Testis (tissue), 3 donors: Measurements from ENCODE around the gene HSPB2. TPM values are rescaled to one million over a fixed set of nuclear protein-coding genes. Genes with fewer than 3 reads are reported as not detected.
A peak's percentile ranks its signal among the peaks of the same experiment; 100 is the strongest.

Experiments
- DNase-seq: peaks from one replicate; pipeline ENCODE4 v3.0.0-alpha.2; 2019
- H3K27ac ChIP-seq, 2 donors: fragments of 200-600 bp; sonication (generic); one replicate each; pipeline ENCODE4 v1.5.1; 2019
- H3K27me3 ChIP-seq: fragments of 200-600 bp; sonication (generic); one replicate; pipeline ENCODE4 v1.5.1; 2019
- H3K36me3 ChIP-seq: fragments of 200-600 bp; sonication (generic); one replicate; pipeline ENCODE4 v1.5.1; 2017; ENCODE audit warnings: low read depth; ENCODE audit errors: missing control alignments
- H3K4me1 ChIP-seq: fragments of 200-600 bp; sonication (generic); one replicate; pipeline ENCODE4 v1.5.1; 2019
- H3K4me3 ChIP-seq, 2 donors: fragments of 200-600 bp; sonication (generic); one replicate each; pipeline ENCODE4 v1.5.1; 2017 to 2019
- H3K9me3 ChIP-seq: fragments of 200-600 bp; sonication (generic); one replicate; pipeline ENCODE4 v1.5.1; 2017
- CTCF ChIP-seq, 3 experiments: fragments of 450-650 bp in 2 of 3; fragments of 200-600 bp in 1 of 3; sonication (generic) in 1 of 3; IDR thresholded peaks; one replicate each; pipeline ENCODE4 v1.5.1; 2016 to 2019; ENCODE audit warnings: antibody characterized with exemption in 3 of 3, mild to moderate bottlenecking in 2 of 3, moderate library complexity in 1 of 3
- POLR2A ChIP-seq: fragments of 450-650 bp; IDR thresholded peaks from one replicate; pipeline ENCODE4 v1.6.1; 2017; ENCODE audit warnings: antibody characterized with exemption, mild to moderate bottlenecking, moderate library complexity
- WGBS, 2 donors: methylation state at CpG; one replicate each; pipeline ENCODE4 v1.1.5; 2018; 5-methylcytosine and 5-hydroxymethylcytosine counted together
- intact Hi-C: fragments of 100-400 bp; cut with DNase I; formaldehyde crosslinking; loops from one replicate; pipeline ENCODE4 v1.15.1; 2023; ENCODE audit warnings: low total_unique reads
- polyA plus RNA-seq: library from polyadenylated mRNA; stranded (reverse); fragments of 350-450 nt; fragmentation: Illumina TruSeq; extraction: RNeasy Lipid Tissue Mini Kit (QIAGEN cat#74804); gene quantifications from one replicate; pipeline ENCODE4 v1.2.3, GENCODE V29; 2014; ENCODE audit warnings: low read depth, low replicate concordance; ENCODE audit not compliant: insufficient read depth
- total RNA-seq, 2 donors: library from RNA; depleted of rRNA; stranded (reverse); fragments of >200 nt; gene quantifications; one replicate each; pipeline ENCODE4 v1.2.3, GENCODE V29; 2016

The HSPB2 gene
- total and polyA plus RNA-seq, 3 donors from 2014 or later = 6.0 TPM; not detected in 2

GRCh38 chr11:111933872-111934271 lies 21.3 kb downstream of the HSPB2 start:
- TF ChIP-seq CTCF (IDR thresholded peaks at IDR 0.05) (no peak), POLR2A (no peak)
- Histone ChIP-seq H3K27me3 (no peaks in the 10 kb centered on the region), H3K36me3 (no peaks in the 10 kb centered on the region), H3K4me1 (peaks cover 13% of the 10 kb centered on the region), H3K27ac (no peak overlapping the region), H3K9me3 (no peaks in the 10 kb centered on the region), H3K4me3 (no peak overlapping the region)
- intact Hi-C loops = no loop called here
- whole genome bisulfite sequencing, 2 donors = 92 to 94% methylated on average over 1 of the region's 1 CpG
- DNase-seq = no peak

- Histone ChIP-seq H3K27me3 (no peaks in the 10 kb centered on the region), H3K4me1 (peaks cover 13% of the 10 kb centered on the region), H3K27ac (no peak overlapping the region), H3K9me3 (no peaks in the 10 kb centered on the region), H3K36me3 (no peaks in the 10 kb centered on the region), H3K4me3 (no peak overlapping the region)
- 94 to 95% methylated on average over 1 of the region's 1 CpG for WGBS, 2 donors
- DNase-seq = no peak
- TF ChIP-seq CTCF (IDR thresholded peaks at IDR 0.05) (no peak), POLR2A (no peak)
- intact Hi-C loops = no loop called here
Measured at GRCh38 chr11:111934306-111934705, 21.8 kb downstream of the HSPB2 start.

GRCh38 chr11:111935317-111936039 lies 22.9 kb downstream of the HSPB2 start:
- Histone ChIP-seq H3K36me3 (no peaks in the 10 kb centered on the region), H3K27me3 (no peaks in the 10 kb centered on the region), H3K27ac (no peak overlapping the region), H3K9me3 (no peaks in the 10 kb centered on the region), H3K4me1 (peaks cover 13% of the 10 kb centered on the region), H3K4me3 (no peak overlapping the region)
- WGBS, 2 donors = 60 to 68% methylated on average over 4 of the region's 4 CpGs
- no peak for DNase-seq
- intact Hi-C loops = loop anchor here (5.0 kb wide), 1 partner anchor 42 kb away; no protein-coding TSS in a partner anchor
- TF ChIP-seq POLR2A (no peak), CTCF (IDR thresholded peaks at IDR 0.05) (no peak)

- no peak overlapping the region for H3K27ac ChIP-seq
- peak overlapping the region in 1 of 2 donors; percentile 72 for H3K4me3 ChIP-seq
- WGBS, 2 donors = 25 to 26% methylated on average over 3 of the region's 3 CpGs
- TF ChIP-seq CTCF (IDR thresholded peaks at IDR 0.05) = no peak
- TF ChIP-seq POLR2A = no peak
- intact Hi-C loops = loop anchor here (5.0 kb wide), 1 partner anchor 41 kb away; no protein-coding TSS in a partner anchor
- no peak for DNase-seq
- H3K9me3 ChIP-seq = no peaks in the 10 kb centered on the region
- no peaks in the 10 kb centered on the region for H3K27me3 ChIP-seq
- H3K4me1 ChIP-seq = peaks cover 13% of the 10 kb centered on the region
- no peaks in the 10 kb centered on the region for H3K36me3 ChIP-seq
Measured at GRCh38 chr11:111936040-111936540, 23.6 kb downstream of the HSPB2 start.

GRCh38 chr11:111937461-111937769 lies 24.9 kb downstream of the HSPB2 start:
- Histone ChIP-seq H3K9me3 (no peaks in the 10 kb centered on the region), H3K4me1 (peaks cover 13% of the 10 kb centered on the region), H3K27me3 (no peaks in the 10 kb centered on the region), H3K27ac (peak overlapping the region; percentile 56 to 61), H3K4me3 (peak overlapping the region; percentile 60 to 72), H3K36me3 (no peaks in the 10 kb centered on the region)
- 14 to 57% methylated on average over 1 to 6 of the region's 9 CpGs for WGBS, 2 donors
- DNase-seq = no peak
- TF ChIP-seq CTCF (IDR thresholded peaks at IDR 0.05) (no peak), POLR2A (no peak)
- intact Hi-C loops = loop anchor here (5.0 kb wide), 1 partner anchor 40 kb away; no protein-coding TSS in a partner anchor
